ENCODE data around the gene DZIP1L. TPM values are rescaled to one million over a fixed set of nuclear protein-coding genes. Genes with fewer than 3 reads are reported as not detected.

The DZIP1L gene
- total RNA-seq, 1 experiment from 2014 or later: 10.4 TPM

- Histone ChIP-seq H4K8ac (replicated peaks; ENCODE audit: insufficient read length, low read depth, low read length) (no peak overlapping the region), H2BK5ac (ENCODE audit: insufficient read length, low read length) (no peak overlapping the region), H2BK120ac (ENCODE audit: low read depth, low read length, poor library complexity, severe bottlenecking) (no peak overlapping the region), H2BK20ac (ENCODE audit: low read depth, low read length, poor library complexity, severe bottlenecking) (no peak overlapping the region), H3K9me3 (ENCODE audit: control insufficient read depth, low read depth, low read length) (no peaks in the 10 kb centered on the region), H3K79me1 (ENCODE audit: insufficient read depth, low read depth, low read length, poor library complexity, severe bottlenecking) (no peaks in the 10 kb centered on the region), H2BK12ac (ENCODE audit: insufficient read length, low read depth, low read length) (no peak overlapping the region), H2BK15ac (ENCODE audit: low read depth, low read length) (no peak overlapping the region), H2AK5ac (ENCODE audit: insufficient read length, low read length) (no peak overlapping the region), H4K91ac (ENCODE audit: insufficient read length, low read depth, low read length) (no peak overlapping the region), H3K18ac (ENCODE audit: insufficient read length, low read depth, low read length) (no peak overlapping the region), H2AFZ (ENCODE audit: low read length) (no peak overlapping the region), H3K4ac (ENCODE audit: low read depth, low read length) (no peak overlapping the region), H3K79me2 (ENCODE audit: insufficient read depth, low read length) (no peaks in the 10 kb centered on the region), H3K27me3 (ENCODE audit: insufficient read depth, low read length) (no peaks in the 10 kb centered on the region), H3K27ac (ENCODE audit: insufficient read length, low read depth, low read length) (no peak overlapping the region), H3T11ph (ENCODE audit: low read length) (no peak overlapping the region), H4K20me1 (ENCODE audit: control insufficient read depth, insufficient read depth, insufficient read length) (no peaks in the 10 kb centered on the region), H3K23ac (ENCODE audit: insufficient read length, low read depth, low read length) (no peak overlapping the region), H3K4me2 (ENCODE audit: insufficient read depth, insufficient read length, low read length) (no peak overlapping the region), H4K5ac (ENCODE audit: insufficient read length, low read depth, low read length) (no peak overlapping the region), H3K56ac (ENCODE audit: insufficient read length, low read depth, low read length) (no peak overlapping the region), H3K23me2 (ENCODE audit: insufficient read length, low read depth, low read length, poor library complexity, severe bottlenecking) (no peaks in the 10 kb centered on the region), H3K4me1 (ENCODE audit: insufficient read depth, low read length) (no peaks in the 10 kb centered on the region), H3K9ac (ENCODE audit: extremely low read depth, insufficient read length, low read length) (no peak overlapping the region), H3K14ac (ENCODE audit: insufficient read depth, low read length) (no peak overlapping the region)
- Mint-ChIP-seq H3K9me3 (peaks cover 0 to 3% of the 10 kb centered on the region in 2 experiments; a peak in 1 of 5 replicates), H3K4me1 (peaks cover 5 to 8% of the 10 kb centered on the region in 2 experiments; a peak in 3 of 4 replicates), H3K4me3 (no peak overlapping the region), H3K27ac (no peak overlapping the region), H3K27me3 (ENCODE audit: low read depth) (no peaks in the 10 kb centered on the region), H3K36me3 (ENCODE audit: insufficient read depth in 1 of 3, low read depth in 3 of 3) (peaks cover 38 to 56% (median 45%) of the 10 kb centered on the region in 3 experiments)
- DNase-seq: no peak
- no peak for TF ChIP-seq CTCF (conservative IDR thresholded peaks at IDR 0.05)
- no CpG with 5 or more reads among the region's 2 CpGs for WGBS (ENCODE audit: extremely low coverage, insufficient read length, low lambda C conversion rate)
These were observed 23.4 kb downstream of the DZIP1L start for GRCh38 chr3:138092023-138092422.
